Esophagus (tissue), 2 donors: ENCODE data around the gene ZNF330. TPM values are rescaled to one million over a fixed set of nuclear protein-coding genes. Genes with fewer than 3 reads are reported as not detected.

Experiments
- polyA plus RNA-seq, 2 donors: library from polyadenylated mRNA; stranded (reverse); fragments of 200-250 nt; gene quantifications; one replicate each; pipeline ENCODE4 v1.2.3, GENCODE V29; 2013
- donor health status: healthy with polysubstance abuse.
- donor health status: Bipolar disorder and iron deficiency.

The ZNF330 gene
- polyA plus RNA-seq, 2 donors = 11.0 to 21.5 TPM

Other genes with a start within 250 kb of the ZNF330 start
- gene RNF150, start 87.4 kb upstream of the ZNF330 start, polyA plus RNA-seq = under 1 TPM; 0.41 to 0.87 TPM